Right ventricle myocardium superior (tissue), 1 donor: ENCODE results near the gene PRDM15. TPM values are rescaled to one million over a fixed set of nuclear protein-coding genes. Genes with fewer than 3 reads are reported as not detected.

Experiments used
- ATAC-seq: fragments of 200-7000 bp; cut with Tn5 transposase; one replicate; pipeline ENCODE4 v1.9.1; 2020; ENCODE audit warnings: mild to moderate bottlenecking; ENCODE audit not compliant: poor library complexity
- DNase-seq: peaks from one replicate; pipeline ENCODE4 v3.0.0-alpha.2; 2020
- intact Hi-C: fragments of 100-400 bp; cut with DNase I; formaldehyde crosslinking; loops from one replicate; pipeline ENCODE4 v1.11.2; 2022
- total RNA-seq: library from RNA; stranded (reverse); fragmentation: NEBNext Ultra II Directional; extraction: Animal tissue kit (Norgen Biotek cat#: 25700); gene quantifications from one replicate; pipeline ENCODE4 v1.2.1, GENCODE V29; 2021
- donor health status: DM: no; HTN: yes; CAD: no; lungs with severe emphysema.

Gene PRDM15
- total RNA-seq, 1 donor from 2014 or later: 3.8 TPM

GRCh38 chr21:41765973-41766882, 112.9 kb downstream of the PRDM15 start:
- intact Hi-C loops: no loop called here
- no peak for ATAC-seq

DNA sequence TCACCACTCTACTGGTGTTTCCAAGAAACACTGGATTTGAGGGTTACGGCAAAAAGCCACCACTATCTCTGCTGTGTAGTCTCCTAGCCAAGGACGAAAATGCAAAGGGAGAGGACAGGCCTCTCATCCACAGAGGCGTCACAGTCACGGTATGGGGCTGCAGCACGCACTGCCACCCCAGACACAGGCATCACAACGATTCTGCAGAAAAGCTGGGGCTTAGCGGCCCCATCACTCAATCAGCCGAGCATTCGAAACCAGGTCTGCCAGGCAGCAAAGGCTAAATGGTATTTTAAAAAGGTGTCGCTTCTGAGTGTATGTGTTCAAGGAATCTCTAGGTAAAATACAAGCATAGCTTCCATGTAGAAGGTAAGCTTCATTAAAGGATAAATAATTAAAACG, 113.7 kb downstream of the PRDM15 start:
- ATAC-seq (no peak), DNase-seq (no peak)
- intact Hi-C loops: no loop called here

More at GRCh38 chr21:41765973-41766882, 112.9 kb downstream of the PRDM15 start:
- no peak for DNase-seq

DNA sequence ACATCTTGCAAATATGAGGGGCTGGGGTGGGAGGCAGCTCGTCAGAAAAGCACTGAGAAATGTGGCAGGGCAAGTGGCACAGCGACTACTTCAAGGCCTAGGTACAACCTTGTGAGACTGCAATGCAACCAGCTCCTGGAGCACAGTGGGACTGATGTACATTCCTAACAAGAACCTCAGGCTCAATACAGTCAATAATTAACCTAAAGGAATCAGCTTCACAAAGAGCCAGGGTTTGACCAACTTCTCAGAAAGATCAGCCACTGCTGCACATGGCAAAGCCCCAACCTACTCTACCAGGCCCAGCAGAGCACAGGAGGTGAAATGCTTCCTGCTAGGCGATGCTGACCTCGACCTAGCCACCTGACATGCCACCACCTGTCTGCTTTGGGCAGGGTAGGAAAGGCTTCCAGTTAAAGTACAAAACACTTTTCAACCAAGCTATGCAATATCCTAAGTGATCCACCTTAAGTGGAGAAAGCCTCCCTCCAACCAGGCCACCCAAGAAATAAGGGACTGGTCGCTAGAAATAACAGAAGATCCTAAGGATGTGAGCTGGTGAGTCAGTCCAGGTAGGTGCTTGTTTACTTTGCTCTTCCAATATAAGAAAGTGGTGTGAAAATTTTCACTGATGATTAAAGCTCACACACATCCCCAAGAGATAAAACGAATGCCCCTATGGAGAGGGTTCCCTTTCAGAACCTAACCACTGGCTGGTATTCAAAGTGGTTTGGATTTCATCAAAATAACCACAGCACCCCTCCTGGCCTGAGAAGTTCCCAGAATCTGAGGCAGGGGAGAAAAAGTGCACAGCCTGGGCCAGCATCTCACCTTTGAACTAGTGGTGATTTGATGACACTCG, 114.4 kb downstream of the PRDM15 start:
- intact Hi-C loops: no loop called here
- ATAC-seq (no peak), DNase-seq (no peak)

GRCh38 chr21:41763996-41764395, 115.1 kb downstream of the PRDM15 start:
- intact Hi-C loops: no loop called here
- no peak for DNase-seq
- ATAC-seq: no peak

DNA sequence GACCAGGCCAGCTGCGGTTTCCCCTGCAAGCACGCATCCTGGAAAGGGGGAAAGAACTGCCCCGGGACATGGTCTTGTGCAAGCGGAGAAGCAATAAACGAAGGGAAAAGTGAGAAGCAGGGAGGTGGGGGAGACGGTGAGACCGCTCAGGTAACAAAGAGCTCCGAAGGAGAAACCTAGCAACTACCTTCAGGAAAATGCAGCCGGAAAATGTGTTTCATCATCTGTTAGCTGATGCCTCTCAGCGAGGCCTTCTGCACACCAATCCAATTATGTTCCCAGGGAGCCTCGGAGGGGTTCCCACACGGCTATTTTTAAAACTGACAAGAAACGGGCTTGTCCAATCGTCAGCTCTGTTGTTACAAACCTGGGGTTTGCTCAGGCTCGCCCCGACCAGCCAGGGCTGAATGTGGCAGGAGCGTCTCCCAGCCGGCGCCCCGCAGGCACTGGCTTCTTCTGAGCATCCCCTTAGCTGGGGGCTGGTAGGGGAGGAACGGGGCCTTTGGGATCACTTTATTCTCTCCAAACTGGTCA, 115.7 kb downstream of the PRDM15 start:
- ATAC-seq: no peak
- DNase-seq: no peak
- intact Hi-C loops: no loop called here

DNA sequence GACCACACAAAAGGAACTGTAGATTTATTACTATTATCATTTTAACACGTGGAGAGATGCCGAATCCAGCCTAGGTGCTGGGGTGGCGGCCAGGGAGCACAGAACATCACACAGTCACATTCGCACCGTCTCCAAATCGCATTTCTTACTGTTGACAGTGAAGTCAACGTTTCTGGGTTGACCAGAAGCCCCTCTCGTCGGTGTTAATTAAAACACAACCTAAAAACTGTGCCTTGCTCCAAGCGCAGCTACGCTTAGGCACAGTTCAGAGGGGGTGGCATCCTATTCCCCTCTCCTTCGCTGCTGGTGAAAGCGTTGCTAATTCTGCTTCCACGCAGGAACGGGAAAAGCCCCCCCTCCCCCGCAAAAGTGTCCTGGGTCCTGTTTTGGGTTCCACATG, 116.4 kb downstream of the PRDM15 start:
- no peak for ATAC-seq
- intact Hi-C loops: no loop called here
- DNase-seq: no peak

GRCh38 chr21:41761934-41762635, 117.1 kb downstream of the PRDM15 start:
- peak; percentile 68 for ATAC-seq
- peak; percentile 67 for DNase-seq
- intact Hi-C loops: no loop called here

GRCh38 chr21:41761211-41761933, 117.8 kb downstream of the PRDM15 start:
- peak; percentile 80 for DNase-seq
- ATAC-seq: peak; percentile 91
- intact Hi-C loops: no loop called here

- intact Hi-C loops: no loop called here
- DNase-seq (no peak), ATAC-seq (no peak)
Observed at GRCh38 chr21:41760411-41760810, 118.7 kb downstream of the PRDM15 start.

DNA sequence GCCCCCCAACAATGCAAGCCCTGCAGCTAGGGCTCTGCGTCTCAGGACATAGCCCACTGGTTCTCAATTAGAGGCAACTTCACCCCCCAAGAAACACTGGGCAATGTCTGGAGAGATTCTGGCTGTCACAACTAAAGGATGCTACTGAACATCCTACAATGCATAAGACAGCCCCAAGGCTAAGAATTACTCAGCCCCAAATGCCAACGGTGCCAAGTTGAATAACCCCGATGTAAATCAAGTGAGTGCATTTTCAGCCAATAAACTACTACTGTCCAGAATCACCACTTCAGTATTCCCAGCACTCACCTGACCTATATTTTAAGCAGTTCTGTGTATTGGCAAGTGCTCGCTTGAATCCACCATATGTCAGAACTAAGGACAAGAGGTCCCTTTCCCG, 119.2 kb downstream of the PRDM15 start:
- DNase-seq: no peak
- intact Hi-C loops: no loop called here
- no peak for ATAC-seq

- ATAC-seq (no peak), DNase-seq (peak; percentile 13)
- intact Hi-C loops: no loop called here
Observed at GRCh38 chr21:41759214-41759840, 119.8 kb downstream of the PRDM15 start.

GRCh38 chr21:41758550-41758949, 120.6 kb downstream of the PRDM15 start:
- DNase-seq (no peak), ATAC-seq (no peak)
- intact Hi-C loops: no loop called here

DNA sequence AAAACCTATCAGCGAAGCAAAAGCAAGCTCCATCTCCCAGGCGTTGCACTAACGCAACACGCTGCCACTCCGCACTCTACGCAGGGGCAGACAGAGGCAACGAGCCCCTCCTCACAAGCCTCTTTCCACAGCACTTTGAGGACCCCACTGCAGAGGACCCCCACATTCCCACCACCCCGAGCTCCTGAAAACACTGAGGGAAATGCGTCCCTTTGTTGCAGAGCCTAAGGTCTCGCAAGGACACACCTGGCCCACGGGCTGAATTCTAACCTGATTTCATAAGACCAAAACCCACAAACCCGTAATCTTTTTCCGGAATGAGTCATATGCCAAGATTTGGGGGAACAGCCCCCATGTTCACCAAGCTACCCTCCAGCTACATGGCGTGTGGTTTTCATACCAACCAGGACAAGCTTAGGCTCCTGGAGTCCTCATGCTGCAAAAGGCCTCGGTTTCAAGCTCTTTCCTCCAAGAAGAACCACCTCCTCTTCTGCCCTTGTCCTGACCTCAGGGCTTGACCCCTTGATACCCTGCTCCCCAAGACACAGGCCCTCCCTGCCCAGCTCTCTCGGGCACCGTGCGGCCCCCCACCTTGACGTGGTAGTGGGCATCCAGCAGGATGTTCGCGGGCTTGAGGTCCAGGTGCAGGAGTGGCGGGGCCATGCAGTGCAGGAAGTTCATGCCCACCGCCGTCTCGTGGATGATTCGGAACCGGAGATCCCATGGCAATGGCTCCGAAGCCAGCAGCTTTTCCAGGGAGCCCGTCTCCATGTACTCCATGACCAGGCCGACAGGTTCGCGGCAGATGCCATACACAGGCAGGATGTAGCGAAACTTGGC, 123.0 kb downstream of the PRDM15 start:
- peak; percentile 26 for DNase-seq
- no peak for ATAC-seq
- intact Hi-C loops: no loop called here

- ATAC-seq: no peak
- peak; percentile 19 for DNase-seq
- intact Hi-C loops: no loop called here
Observed at GRCh38 chr21:41755258-41755933, 123.7 kb downstream of the PRDM15 start.

GRCh38 chr21:41754479-41754891, 124.7 kb downstream of the PRDM15 start:
- DNase-seq (peak; percentile 16), ATAC-seq (no peak)
- intact Hi-C loops: no loop called here
